OCI-LY7 (cell line): Measurements from ENCODE around the gene NFE2L3.

Source experiments
- EZH2phosphoT487 ChIP-seq: fragments of 200-600 bp; sonication (generic); IDR thresholded peaks from 2 replicates; pipeline ENCODE4 v1.6.1; 2018; ENCODE audit warnings: low read depth, borderline replicate concordance, mild to moderate bottlenecking, mixed run types, antibody characterized with exemption, low read length, moderate library complexity, mixed read lengths
- TF ChIP-seq, protein P1 (sequence below): fragments of 200-600 bp; sonication (generic); conservative IDR thresholded peaks from 2 replicates; pipeline ENCODE4 v1.5.1; 2014; ENCODE audit warnings: mild to moderate bottlenecking, antibody characterized with exemption, low read length, moderate library complexity, mixed read lengths

DNA sequence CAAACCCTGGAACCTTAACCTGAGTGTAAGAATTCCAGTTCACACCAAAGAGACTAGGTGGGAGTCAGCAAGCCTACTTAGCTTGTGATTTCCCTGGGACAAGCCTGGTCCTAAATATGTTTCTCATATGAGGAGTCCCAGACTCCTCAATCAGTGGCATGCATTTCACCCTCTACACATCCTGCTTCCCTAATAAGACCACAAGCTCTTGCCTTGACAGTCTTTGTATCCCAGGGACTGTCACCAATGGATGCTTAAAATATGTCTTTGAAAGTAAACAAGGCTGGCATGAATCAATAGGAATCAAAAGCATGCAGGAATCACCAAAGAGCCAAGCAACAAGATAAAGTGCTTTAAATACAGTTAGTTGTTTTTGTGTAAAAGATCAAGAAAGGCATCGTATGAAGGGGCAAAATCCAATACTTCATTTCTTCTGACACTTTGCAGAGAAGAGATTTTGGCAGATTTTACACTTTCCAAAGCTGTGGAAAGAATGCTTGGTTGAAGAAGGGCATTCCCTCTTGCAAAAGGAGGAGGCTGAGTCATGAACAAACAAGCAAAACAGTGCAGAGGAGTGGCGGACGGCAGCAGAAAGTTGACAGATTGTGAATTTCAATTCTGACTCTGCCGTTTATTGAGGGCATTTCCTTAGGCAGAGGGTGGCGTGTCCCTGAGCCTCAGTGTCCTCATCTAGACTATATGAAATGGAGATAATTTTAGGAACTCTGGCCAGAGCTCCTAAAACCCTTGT lies 8.5 kb upstream of the NFE2L3 start:
- TF ChIP-seq, protein P1, sequence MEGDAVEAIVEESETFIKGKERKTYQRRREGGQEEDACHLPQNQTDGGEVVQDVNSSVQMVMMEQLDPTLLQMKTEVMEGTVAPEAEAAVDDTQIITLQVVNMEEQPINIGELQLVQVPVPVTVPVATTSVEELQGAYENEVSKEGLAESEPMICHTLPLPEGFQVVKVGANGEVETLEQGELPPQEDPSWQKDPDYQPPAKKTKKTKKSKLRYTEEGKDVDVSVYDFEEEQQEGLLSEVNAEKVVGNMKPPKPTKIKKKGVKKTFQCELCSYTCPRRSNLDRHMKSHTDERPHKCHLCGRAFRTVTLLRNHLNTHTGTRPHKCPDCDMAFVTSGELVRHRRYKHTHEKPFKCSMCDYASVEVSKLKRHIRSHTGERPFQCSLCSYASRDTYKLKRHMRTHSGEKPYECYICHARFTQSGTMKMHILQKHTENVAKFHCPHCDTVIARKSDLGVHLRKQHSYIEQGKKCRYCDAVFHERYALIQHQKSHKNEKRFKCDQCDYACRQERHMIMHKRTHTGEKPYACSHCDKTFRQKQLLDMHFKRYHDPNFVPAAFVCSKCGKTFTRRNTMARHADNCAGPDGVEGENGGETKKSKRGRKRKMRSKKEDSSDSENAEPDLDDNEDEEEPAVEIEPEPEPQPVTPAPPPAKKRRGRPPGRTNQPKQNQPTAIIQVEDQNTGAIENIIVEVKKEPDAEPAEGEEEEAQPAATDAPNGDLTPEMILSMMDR: no peak
- no peak for TF ChIP-seq EZH2phosphoT487
